ENCODE data around the gene CLDN16. TPM values are rescaled to one million over a fixed set of nuclear protein-coding genes. Genes with fewer than 3 reads are reported as not detected.

Gene CLDN16
- total RNA-seq, 2 donors from 2014 or later = 0.45 TPM; not detected in 1

- Histone ChIP-seq H3K4me1 (replicated peaks) (no peaks in the 10 kb centered on the region), H3K4me3 (no peak overlapping the region), H3K27me3 (replicated peaks; ENCODE audit: insufficient read depth) (no peaks in the 10 kb centered on the region), H3K36me3 (no peaks in the 10 kb centered on the region), H3K27ac (no peak overlapping the region), H3K9me3 (no peaks in the 10 kb centered on the region)
- TF ChIP-seq POLR2AphosphoS5 (IDR thresholded peaks at IDR 0.05) = no peak
- no peak for TF ChIP-seq POLR2A (IDR thresholded peaks at IDR 0.05)
- no peak for TF ChIP-seq CTCF (IDR thresholded peaks at IDR 0.05)
- no peak for DNase-seq (ENCODE audit: low spot score)
- intact Hi-C loops (cut with DNase I) = no loop called here
- 37% methylated on average over 6 of the region's 6 CpGs for WGBS
Measured at GRCh38 chr3:190446573-190447279, 58.8 kb downstream of the CLDN16 start.

- no peaks in the 10 kb centered on the region for H3K27me3 ChIP-seq (replicated peaks; ENCODE audit: insufficient read depth)
- no peak for DNase-seq (ENCODE audit: low spot score)
- no peak overlapping the region for H3K4me3 ChIP-seq
- H3K4me1 ChIP-seq (replicated peaks) = no peaks in the 10 kb centered on the region
- intact Hi-C loops (cut with DNase I) = no loop called here
- H3K27ac ChIP-seq = no peak overlapping the region
- no peaks in the 10 kb centered on the region for H3K9me3 ChIP-seq
- TF ChIP-seq CTCF (IDR thresholded peaks at IDR 0.05) (no peak), POLR2AphosphoS5 (IDR thresholded peaks at IDR 0.05) (no peak), POLR2A (IDR thresholded peaks at IDR 0.05) (no peak)
- WGBS = 54% methylated on average over 2 of the region's 2 CpGs
- H3K36me3 ChIP-seq = no peaks in the 10 kb centered on the region
Measured at GRCh38 chr3:190448256-190448655, 60.3 kb downstream of the CLDN16 start.

GRCh38 chr3:190449801-190450200 lies 61.8 kb downstream of the CLDN16 start, which contains the start of gene TMEM207:
TMEM207 (minus strand) TSS chr3:190449901; CDS start chr3:190449809, 92 bp downstream.
- Histone ChIP-seq H3K4me3 (no peak within 1 kb of the TSS), H3K9me3 (no peaks in the 10 kb centered on the region), H3K27ac (no peak within 1 kb of the TSS), H3K27me3 (replicated peaks; ENCODE audit: insufficient read depth) (no peaks in the 10 kb centered on the region), H3K36me3 (no peaks in the 10 kb centered on the region), H3K4me1 (replicated peaks) (no peaks in the 10 kb centered on the region)
- no peak for DNase-seq (ENCODE audit: low spot score)
- WGBS = 83% methylated on average over 1 of the region's 1 CpG
- intact Hi-C loops (cut with DNase I) = no loop called here
- TF ChIP-seq CTCF (IDR thresholded peaks at IDR 0.05) (no peak), POLR2AphosphoS5 (IDR thresholded peaks at IDR 0.05) (no peak), POLR2A (IDR thresholded peaks at IDR 0.05) (no peak)

GRCh38 chr3:190455828-190456227 lies 67.9 kb downstream of the CLDN16 start:
- Histone ChIP-seq H3K36me3 (no peaks in the 10 kb centered on the region), H3K27me3 (replicated peaks; ENCODE audit: insufficient read depth) (no peaks in the 10 kb centered on the region), H3K9me3 (no peaks in the 10 kb centered on the region), H3K4me1 (replicated peaks) (no peaks in the 10 kb centered on the region), H3K27ac (no peak overlapping the region), H3K4me3 (no peak overlapping the region)
- 65% methylated on average over 2 of the region's 2 CpGs for WGBS
- DNase-seq (ENCODE audit: low spot score) = no peak
- intact Hi-C loops (cut with DNase I) = no loop called here
- no peak for TF ChIP-seq CTCF (IDR thresholded peaks at IDR 0.05)
- no peak for TF ChIP-seq POLR2AphosphoS5 (IDR thresholded peaks at IDR 0.05)
- TF ChIP-seq POLR2A (IDR thresholded peaks at IDR 0.05) = no peak

GRCh38 chr3:190456770-190457169 lies 68.8 kb downstream of the CLDN16 start:
- Histone ChIP-seq H3K4me3 (no peak overlapping the region), H3K9me3 (no peaks in the 10 kb centered on the region), H3K27ac (no peak overlapping the region), H3K36me3 (no peaks in the 10 kb centered on the region), H3K27me3 (replicated peaks; ENCODE audit: insufficient read depth) (no peaks in the 10 kb centered on the region), H3K4me1 (replicated peaks) (no peaks in the 10 kb centered on the region)
- WGBS = 70% methylated on average over 1 of the region's 1 CpG
- intact Hi-C loops (cut with DNase I) = no loop called here
- no peak for DNase-seq (ENCODE audit: low spot score)
- TF ChIP-seq POLR2AphosphoS5 (IDR thresholded peaks at IDR 0.05) (no peak), CTCF (IDR thresholded peaks at IDR 0.05) (no peak), POLR2A (IDR thresholded peaks at IDR 0.05) (no peak)

Measured in prostate gland (tissue), 2 donors.